MM.1S (cell line): Measurements from ENCODE around the gene APLP2.

Experiments used
- DNase-seq: peaks from one replicate; pipeline ENCODE4 v3.0.0-alpha.2; 2015
- H2AFZ ChIP-seq: fragments of 300-600 bp; sonication (generic); 2 replicates; pipeline ENCODE4 v1.6.0; 2016; ENCODE audit warnings: antibody characterized with exemption, low read length
- H3F3A ChIP-seq: fragments of 300-600 bp; sonication (generic); 2 replicates; pipeline ENCODE4 v1.6.1; 2016; ENCODE audit warnings: mild to moderate bottlenecking, antibody characterized with exemption, low read length, moderate library complexity, mixed read lengths; ENCODE audit not compliant: insufficient read depth
- H3K27ac ChIP-seq: fragments of 300-600 bp; sonication (generic); 2 replicates; pipeline ENCODE4 v1.5.1; 2016; ENCODE audit warnings: mild to moderate bottlenecking, low read length
- H3K27me3 ChIP-seq: fragments of 300-600 bp; sonication (generic); replicated peaks from 2 replicates; pipeline ENCODE4 v1.6.0; 2016; ENCODE audit warnings: low read length; ENCODE audit not compliant: insufficient read depth
- H3K36me3 ChIP-seq: fragments of 300-600 bp; sonication (generic); replicated peaks from 2 replicates; pipeline ENCODE4 v1.6.1; 2016; ENCODE audit warnings: mild to moderate bottlenecking, low read length, mixed read lengths; ENCODE audit not compliant: insufficient read depth
- H3K4me1 ChIP-seq: fragments of 300-600 bp; sonication (generic); 2 replicates; pipeline ENCODE4 v1.6.1; 2016; ENCODE audit warnings: low read length, mixed read lengths
- H3K4me2 ChIP-seq: fragments of 300-600 bp; sonication (generic); 2 replicates; pipeline ENCODE4 v1.6.0; 2016; ENCODE audit warnings: low read depth, low read length
- H3K4me3 ChIP-seq: fragments of 300-600 bp; sonication (generic); 2 replicates; pipeline ENCODE4 v1.5.1; 2016; ENCODE audit warnings: low read length, mixed read lengths
- H3K79me2 ChIP-seq: fragments of 300-600 bp; sonication (generic); 2 replicates; pipeline ENCODE4 v1.6.1; 2016; ENCODE audit warnings: mixed run types, low read length, mixed read lengths
- H3K9ac ChIP-seq: fragments of 300-600 bp; sonication (generic); 2 replicates; pipeline ENCODE4 v1.6.1; 2016; ENCODE audit warnings: low read length, mixed read lengths
- H3K9me2 ChIP-seq: fragments of 300-600 bp; sonication (generic); replicated peaks from 2 replicates; pipeline ENCODE4 v1.6.1; 2016; ENCODE audit warnings: mild to moderate bottlenecking, low read length, mixed read lengths; ENCODE audit not compliant: insufficient read depth
- H3K9me3 ChIP-seq: fragments of 300-600 bp; sonication (generic); replicated peaks from 2 replicates; pipeline ENCODE4 v1.6.1; 2016; ENCODE audit warnings: mild to moderate bottlenecking, low read length, mixed read lengths; ENCODE audit not compliant: insufficient read depth
- H4K20me1 ChIP-seq: fragments of 300-600 bp; sonication (generic); 2 replicates; pipeline ENCODE4 v1.6.1; 2016; ENCODE audit warnings: mild to moderate bottlenecking, low read length, moderate library complexity, mixed read lengths; ENCODE audit not compliant: insufficient read depth
- EZH2 ChIP-seq: fragments of 300-600 bp; sonication (generic); optimal IDR thresholded peaks from 2 replicates; pipeline ENCODE3; 2017; ENCODE audit warnings: low read depth, mild to moderate bottlenecking, antibody characterized with exemption, low read length, mixed read lengths
- EZH2phosphoT487 ChIP-seq: fragments of 300-600 bp; sonication (generic); IDR thresholded peaks from 2 replicates; pipeline ENCODE4 v1.6.1; 2018; ENCODE audit warnings: antibody characterized with exemption, low read length
- TF ChIP-seq, protein P1 (sequence below): fragments of 300-600 bp; sonication (generic); IDR thresholded peaks from 2 replicates; pipeline ENCODE4 v1.5.1; 2016; ENCODE audit warnings: antibody characterized with exemption, low read length, mixed read lengths

APLP2 gene

DNA sequence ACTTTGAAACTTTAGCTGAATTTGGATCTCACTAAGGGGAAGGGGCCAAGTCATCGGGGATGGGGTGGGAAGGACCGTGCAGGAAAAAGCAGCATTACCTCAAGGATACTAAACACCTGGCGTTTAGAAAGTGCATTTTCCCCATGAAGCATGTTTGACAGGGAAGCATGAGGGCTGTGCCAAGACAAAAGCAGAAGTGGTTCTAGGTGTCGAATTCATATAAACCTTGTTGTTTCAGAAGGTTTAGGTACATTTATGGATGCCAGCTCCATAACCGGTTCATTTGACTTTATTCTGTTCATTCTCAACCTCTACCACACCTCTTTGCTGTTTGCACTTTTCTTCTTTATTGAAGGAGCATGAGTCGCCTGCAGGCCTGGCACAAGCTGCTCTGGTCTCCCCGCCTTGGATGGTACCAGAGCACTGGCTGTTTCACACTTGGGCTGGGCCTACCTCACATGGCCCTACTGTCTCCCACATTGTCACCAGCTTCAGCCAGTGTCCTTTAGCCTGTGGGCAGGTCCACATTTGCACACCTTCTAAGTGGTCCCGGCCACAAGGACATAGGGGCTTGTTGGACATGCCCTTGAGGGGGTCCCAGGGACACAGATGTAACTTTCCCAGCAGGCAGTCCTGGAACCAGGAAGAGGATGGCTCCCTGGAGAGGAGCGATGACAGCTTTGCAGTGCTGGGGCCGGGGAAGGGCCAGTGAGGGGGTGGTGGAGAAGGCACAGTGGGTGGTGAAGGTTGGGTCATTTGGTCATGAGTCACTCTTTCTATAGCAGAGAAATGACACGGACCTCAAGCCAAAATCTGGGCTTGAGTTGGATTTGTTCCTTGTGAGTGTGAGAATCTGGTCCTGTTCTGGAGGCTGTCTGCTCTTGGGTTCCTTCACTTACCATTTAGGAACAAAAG lies 86.7 kb downstream of the APLP2 start:
- no peak overlapping the region for H3K9ac ChIP-seq
- H3F3A ChIP-seq: no peaks in the 10 kb centered on the region
- DNase-seq: no peak
- H3K9me2 ChIP-seq: no peaks in the 10 kb centered on the region
- no peaks in the 10 kb centered on the region for H3K9me3 ChIP-seq
- H2AFZ ChIP-seq: no peak overlapping the region
- H3K27me3 ChIP-seq: peaks cover 17% of the 10 kb centered on the region
- H3K27ac ChIP-seq: no peak overlapping the region
- H3K4me3 ChIP-seq: no peak overlapping the region
- H3K4me1 ChIP-seq: peaks cover 3% of the 10 kb centered on the region; the same call in 1 of the 2 replicates
- no peak overlapping the region for H3K4me2 ChIP-seq
- TF ChIP-seq EZH2phosphoT487: no peak
- no peaks in the 10 kb centered on the region for H3K36me3 ChIP-seq
- no peaks in the 10 kb centered on the region for H4K20me1 ChIP-seq
- H3K79me2 ChIP-seq: peaks cover 16% of the 10 kb centered on the region

DNA sequence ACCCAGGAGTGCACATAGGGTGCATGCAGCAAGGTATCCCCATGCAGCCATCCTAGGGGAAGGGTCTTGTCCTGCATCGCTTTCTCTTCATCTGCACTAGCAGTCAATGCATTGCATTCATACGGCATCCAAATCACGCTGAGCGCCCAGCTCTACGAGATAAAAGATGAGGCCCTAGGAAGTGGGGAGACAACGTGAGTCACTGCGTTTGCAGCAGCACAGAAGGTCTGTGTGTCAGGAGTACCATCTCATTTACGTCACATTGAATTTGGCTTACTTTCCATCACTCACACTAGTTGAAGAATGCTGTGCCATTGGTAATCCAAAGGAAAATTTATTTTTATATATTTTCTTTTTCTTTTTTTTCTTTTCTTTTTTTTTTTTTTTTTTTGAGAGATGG lies 87.4 kb downstream of the APLP2 start:
- Histone ChIP-seq H3K4me3 (no peak overlapping the region), H3K9me3 (no peaks in the 10 kb centered on the region), H3K9ac (no peak overlapping the region), H4K20me1 (no peaks in the 10 kb centered on the region), H3K4me2 (no peak overlapping the region), H3F3A (peaks cover 3% of the 10 kb centered on the region; the same call in 1 of the 2 replicates), H3K4me1 (peaks cover 10% of the 10 kb centered on the region), H3K9me2 (no peaks in the 10 kb centered on the region), H3K27ac (no peak overlapping the region), H3K36me3 (no peaks in the 10 kb centered on the region), H3K79me2 (peaks cover 23% of the 10 kb centered on the region), H3K27me3 (peaks cover 17% of the 10 kb centered on the region), H2AFZ (no peak overlapping the region)
- no peak for DNase-seq
- TF ChIP-seq, protein P1, sequence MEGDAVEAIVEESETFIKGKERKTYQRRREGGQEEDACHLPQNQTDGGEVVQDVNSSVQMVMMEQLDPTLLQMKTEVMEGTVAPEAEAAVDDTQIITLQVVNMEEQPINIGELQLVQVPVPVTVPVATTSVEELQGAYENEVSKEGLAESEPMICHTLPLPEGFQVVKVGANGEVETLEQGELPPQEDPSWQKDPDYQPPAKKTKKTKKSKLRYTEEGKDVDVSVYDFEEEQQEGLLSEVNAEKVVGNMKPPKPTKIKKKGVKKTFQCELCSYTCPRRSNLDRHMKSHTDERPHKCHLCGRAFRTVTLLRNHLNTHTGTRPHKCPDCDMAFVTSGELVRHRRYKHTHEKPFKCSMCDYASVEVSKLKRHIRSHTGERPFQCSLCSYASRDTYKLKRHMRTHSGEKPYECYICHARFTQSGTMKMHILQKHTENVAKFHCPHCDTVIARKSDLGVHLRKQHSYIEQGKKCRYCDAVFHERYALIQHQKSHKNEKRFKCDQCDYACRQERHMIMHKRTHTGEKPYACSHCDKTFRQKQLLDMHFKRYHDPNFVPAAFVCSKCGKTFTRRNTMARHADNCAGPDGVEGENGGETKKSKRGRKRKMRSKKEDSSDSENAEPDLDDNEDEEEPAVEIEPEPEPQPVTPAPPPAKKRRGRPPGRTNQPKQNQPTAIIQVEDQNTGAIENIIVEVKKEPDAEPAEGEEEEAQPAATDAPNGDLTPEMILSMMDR: no peak
- no peak for TF ChIP-seq EZH2
- TF ChIP-seq EZH2phosphoT487: no peak

DNA sequence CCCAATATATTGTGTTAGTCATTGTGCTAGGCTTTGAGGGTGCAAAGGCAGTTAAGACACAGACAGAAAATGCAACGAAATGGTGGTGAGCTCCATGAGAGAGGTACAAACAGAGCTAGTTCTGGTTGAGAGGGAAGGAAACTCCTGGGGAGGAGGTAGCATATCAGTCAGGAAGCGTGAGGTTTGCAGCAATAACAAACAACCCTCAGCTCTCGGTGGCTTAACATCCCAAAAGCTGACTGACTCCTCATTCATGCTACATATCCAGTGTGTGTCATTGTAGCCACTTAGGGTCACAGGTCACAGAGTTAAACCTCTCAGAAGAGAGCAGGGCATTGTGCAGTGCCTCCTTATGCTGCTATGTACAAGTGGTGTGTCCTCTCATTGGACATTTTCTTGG lies 88.1 kb downstream of the APLP2 start:
- Histone ChIP-seq H3F3A (peaks cover 6% of the 10 kb centered on the region; the same call in 1 of the 2 replicates), H3K36me3 (no peaks in the 10 kb centered on the region), H2AFZ (no peak overlapping the region), H3K4me3 (no peak overlapping the region), H3K9me2 (no peaks in the 10 kb centered on the region), H3K4me1 (peaks cover 17% of the 10 kb centered on the region), H4K20me1 (no peaks in the 10 kb centered on the region), H3K4me2 (no peak overlapping the region), H3K9ac (no peak overlapping the region), H3K27me3 (peaks cover 17% of the 10 kb centered on the region), H3K79me2 (peaks cover 30% of the 10 kb centered on the region), H3K27ac (no peak overlapping the region), H3K9me3 (no peaks in the 10 kb centered on the region)
- TF ChIP-seq, protein P1: no peak
- TF ChIP-seq EZH2 (no peak), EZH2phosphoT487 (no peak)
- DNase-seq: no peak

DNA sequence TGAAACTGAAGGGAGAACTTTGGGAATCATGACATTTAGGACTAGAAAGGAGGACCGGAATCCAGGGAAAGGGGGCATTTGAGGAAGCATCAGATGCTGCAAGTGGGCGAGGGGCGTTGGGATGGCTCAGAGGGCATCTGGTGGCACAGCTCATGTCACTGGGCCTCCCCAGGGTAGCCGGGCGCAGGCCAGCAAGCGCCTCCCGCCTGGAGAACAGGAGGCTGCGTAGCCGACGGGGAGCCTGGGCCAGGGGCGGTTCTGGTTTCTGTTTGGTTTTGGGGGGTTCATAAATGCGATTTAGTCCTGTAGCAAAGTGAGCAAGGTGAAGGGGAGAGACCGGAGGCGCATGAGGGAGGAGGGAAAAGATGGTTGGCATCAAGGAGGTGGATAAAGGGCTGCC lies 89.4 kb downstream of the APLP2 start:
- peak overlapping the region; percentile 37; the same call in 1 of the 2 replicates for H3K4me3 ChIP-seq
- no peak overlapping the region for H3K9ac ChIP-seq
- TF ChIP-seq, protein P1: no peak
- TF ChIP-seq EZH2 (no peak), EZH2phosphoT487 (no peak)
- peaks cover 17% of the 10 kb centered on the region for H3K27me3 ChIP-seq
- H3K4me2 ChIP-seq: peak overlapping the region; percentile 86
- H3K36me3 ChIP-seq: no peaks in the 10 kb centered on the region
- no peak overlapping the region for H3K27ac ChIP-seq
- DNase-seq: no peak
- H4K20me1 ChIP-seq: no peaks in the 10 kb centered on the region
- H3F3A ChIP-seq: peaks cover 6% of the 10 kb centered on the region; the same call in 1 of the 2 replicates
- H3K9me3 ChIP-seq: no peaks in the 10 kb centered on the region
- no peaks in the 10 kb centered on the region for H3K9me2 ChIP-seq
- peaks cover 28% of the 10 kb centered on the region for H3K4me1 ChIP-seq
- H2AFZ ChIP-seq: no peak overlapping the region; the same call in 1 of the 2 replicates
- H3K79me2 ChIP-seq: peaks cover 43% of the 10 kb centered on the region
